ENCODE measurements around the gene PRDM11. TPM values are rescaled to one million over a fixed set of nuclear protein-coding genes. Genes with fewer than 3 reads are reported as not detected.

The PRDM11 gene
- total RNA-seq, 2 donors from 2014 or later, result 10.4 to 15.2 TPM

DNA sequence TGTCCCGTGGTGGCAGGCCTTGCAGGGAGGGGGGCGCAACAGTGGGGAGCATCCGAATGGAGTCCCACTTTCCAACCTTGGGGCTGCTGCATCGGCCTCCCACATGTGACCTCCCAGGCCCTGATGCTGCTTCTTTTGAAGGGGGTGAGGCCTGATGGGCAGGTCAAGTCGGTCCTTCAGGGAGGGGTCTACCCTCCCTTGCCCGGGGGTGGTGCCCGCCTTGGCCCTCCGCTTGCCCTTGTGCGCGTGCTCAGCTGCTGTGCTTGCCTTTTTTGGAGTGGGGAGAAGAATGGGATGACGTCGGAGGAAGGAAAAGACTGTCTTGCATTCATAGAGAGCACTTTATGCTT lies 66.9 kb downstream of the PRDM11 start:
- Histone ChIP-seq H3K27ac (ENCODE audit: low read depth, low read length) (no peak overlapping the region), H3K36me3 (ENCODE audit: control insufficient read depth, insufficient read depth, low read length) (no peaks in the 10 kb centered on the region), H3K4me3 (ENCODE audit: low read length) (no peak overlapping the region), H3K4me1 (ENCODE audit: control insufficient read depth, insufficient read depth, low read length) (no peaks in the 10 kb centered on the region), H3K9me3 (ENCODE audit: control insufficient read depth, low read length) (no peaks in the 10 kb centered on the region), H3K27me3 (ENCODE audit: control insufficient read depth, insufficient read depth, low read length, poor library complexity, severe bottlenecking) (no peaks in the 10 kb centered on the region), H3K9ac (ENCODE audit: extremely low read depth, low read length, poor library complexity, severe bottlenecking) (no peak overlapping the region)
- no peak for DNase-seq
- H3K36me3 Mint-ChIP-seq (ENCODE audit: low read depth), result peaks cover 2% of the 10 kb centered on the region
- 80 to 89% methylated on average over 1 to 12 of the region's 12 CpGs for WGBS, 2 experiments (ENCODE audit: insufficient coverage in 1 of 2, insufficient read length in 1 of 2)
- H3K9me3 Mint-ChIP-seq, result no peaks in the 10 kb centered on the region
- H3K4me3 Mint-ChIP-seq, result no peak overlapping the region
- no peaks in the 10 kb centered on the region for H3K27me3 Mint-ChIP-seq (ENCODE audit: insufficient read depth)
- H3K27ac Mint-ChIP-seq, result no peak overlapping the region
- peaks cover 14% of the 10 kb centered on the region for H3K4me1 Mint-ChIP-seq
- TF ChIP-seq, protein P1, sequence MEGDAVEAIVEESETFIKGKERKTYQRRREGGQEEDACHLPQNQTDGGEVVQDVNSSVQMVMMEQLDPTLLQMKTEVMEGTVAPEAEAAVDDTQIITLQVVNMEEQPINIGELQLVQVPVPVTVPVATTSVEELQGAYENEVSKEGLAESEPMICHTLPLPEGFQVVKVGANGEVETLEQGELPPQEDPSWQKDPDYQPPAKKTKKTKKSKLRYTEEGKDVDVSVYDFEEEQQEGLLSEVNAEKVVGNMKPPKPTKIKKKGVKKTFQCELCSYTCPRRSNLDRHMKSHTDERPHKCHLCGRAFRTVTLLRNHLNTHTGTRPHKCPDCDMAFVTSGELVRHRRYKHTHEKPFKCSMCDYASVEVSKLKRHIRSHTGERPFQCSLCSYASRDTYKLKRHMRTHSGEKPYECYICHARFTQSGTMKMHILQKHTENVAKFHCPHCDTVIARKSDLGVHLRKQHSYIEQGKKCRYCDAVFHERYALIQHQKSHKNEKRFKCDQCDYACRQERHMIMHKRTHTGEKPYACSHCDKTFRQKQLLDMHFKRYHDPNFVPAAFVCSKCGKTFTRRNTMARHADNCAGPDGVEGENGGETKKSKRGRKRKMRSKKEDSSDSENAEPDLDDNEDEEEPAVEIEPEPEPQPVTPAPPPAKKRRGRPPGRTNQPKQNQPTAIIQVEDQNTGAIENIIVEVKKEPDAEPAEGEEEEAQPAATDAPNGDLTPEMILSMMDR (conservative IDR thresholded peaks at IDR 0.05), result no peak

GRCh38 chr11:45213717-45214116 lies 67.3 kb downstream of the PRDM11 start:
- no peaks in the 10 kb centered on the region for H3K9me3 ChIP-seq (ENCODE audit: control insufficient read depth, low read length)
- Mint-ChIP-seq H3K27ac (no peak overlapping the region), H3K4me1 (peaks cover 13% of the 10 kb centered on the region), H3K27me3 (ENCODE audit: insufficient read depth) (no peaks in the 10 kb centered on the region), H3K9me3 (no peaks in the 10 kb centered on the region), H3K36me3 (ENCODE audit: low read depth) (peaks cover 2% of the 10 kb centered on the region), H3K4me3 (no peak overlapping the region)
- no peaks in the 10 kb centered on the region for H3K27me3 ChIP-seq (ENCODE audit: control insufficient read depth, insufficient read depth, low read length, poor library complexity, severe bottlenecking)
- TF ChIP-seq, protein P1 (conservative IDR thresholded peaks at IDR 0.05), result no peak
- H3K4me1 ChIP-seq (ENCODE audit: control insufficient read depth, insufficient read depth, low read length), result no peaks in the 10 kb centered on the region
- H3K4me3 ChIP-seq (ENCODE audit: low read length), result no peak overlapping the region
- H3K9ac ChIP-seq (ENCODE audit: extremely low read depth, low read length, poor library complexity, severe bottlenecking), result no peak overlapping the region
- DNase-seq, result no peak
- no peaks in the 10 kb centered on the region for H3K36me3 ChIP-seq (ENCODE audit: control insufficient read depth, insufficient read depth, low read length)
- 74 to 100% methylated on average over 1 of the region's 1 CpG for WGBS, 2 experiments (ENCODE audit: insufficient coverage in 1 of 2, insufficient read length in 1 of 2)
- no peak overlapping the region for H3K27ac ChIP-seq (ENCODE audit: low read depth, low read length)

- Mint-ChIP-seq H3K27me3 (ENCODE audit: insufficient read depth) (no peaks in the 10 kb centered on the region), H3K4me3 (no peak overlapping the region), H3K36me3 (ENCODE audit: low read depth) (no peaks in the 10 kb centered on the region), H3K9me3 (no peaks in the 10 kb centered on the region), H3K27ac (no peak overlapping the region), H3K4me1 (peaks cover 3% of the 10 kb centered on the region)
- H3K4me1 ChIP-seq (ENCODE audit: control insufficient read depth, insufficient read depth, low read length), result no peaks in the 10 kb centered on the region
- H3K27ac ChIP-seq (ENCODE audit: low read depth, low read length), result no peak overlapping the region
- TF ChIP-seq, protein P1 (conservative IDR thresholded peaks at IDR 0.05), result no peak
- no peak overlapping the region for H3K4me3 ChIP-seq (ENCODE audit: low read length)
- no peaks in the 10 kb centered on the region for H3K9me3 ChIP-seq (ENCODE audit: control insufficient read depth, low read length)
- WGBS, 2 experiments (ENCODE audit: insufficient coverage in 1 of 2, insufficient read length in 1 of 2), result 86 to 95% methylated on average over 4 of the region's 4 CpGs
- no peak for DNase-seq
- H3K27me3 ChIP-seq (ENCODE audit: control insufficient read depth, insufficient read depth, low read length, poor library complexity, severe bottlenecking), result no peaks in the 10 kb centered on the region
- no peaks in the 10 kb centered on the region for H3K36me3 ChIP-seq (ENCODE audit: control insufficient read depth, insufficient read depth, low read length)
- no peak overlapping the region for H3K9ac ChIP-seq (ENCODE audit: extremely low read depth, low read length, poor library complexity, severe bottlenecking)
Measured at GRCh38 chr11:45215098-45215865, 68.8 kb downstream of the PRDM11 start.

Measured in endodermal cell (in vitro differentiated cells).